Measurements from ENCODE around the gene CABLES2.

CABLES2 gene

DNA sequence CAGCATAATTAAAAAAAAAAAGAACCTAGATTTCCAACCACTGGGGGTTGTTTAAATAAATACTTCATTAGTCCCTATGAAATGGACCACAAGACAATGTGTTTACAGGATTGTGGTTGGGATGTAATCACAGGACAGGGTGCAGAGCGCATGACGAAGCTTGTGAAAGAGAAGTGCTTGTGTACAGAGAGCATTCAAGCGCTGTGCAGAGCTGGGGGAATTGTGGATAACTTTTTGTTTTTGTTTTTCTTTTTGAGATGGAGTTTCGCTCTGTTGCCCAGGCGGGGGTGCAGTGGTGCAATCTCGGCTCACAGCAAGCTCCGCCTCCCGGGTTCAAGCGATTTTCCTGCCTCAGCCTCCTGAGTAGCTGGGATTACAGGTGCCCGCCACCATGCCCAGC, 62.3 kb downstream of the CABLES2 start:
- DNase-seq: no peak

DNA sequence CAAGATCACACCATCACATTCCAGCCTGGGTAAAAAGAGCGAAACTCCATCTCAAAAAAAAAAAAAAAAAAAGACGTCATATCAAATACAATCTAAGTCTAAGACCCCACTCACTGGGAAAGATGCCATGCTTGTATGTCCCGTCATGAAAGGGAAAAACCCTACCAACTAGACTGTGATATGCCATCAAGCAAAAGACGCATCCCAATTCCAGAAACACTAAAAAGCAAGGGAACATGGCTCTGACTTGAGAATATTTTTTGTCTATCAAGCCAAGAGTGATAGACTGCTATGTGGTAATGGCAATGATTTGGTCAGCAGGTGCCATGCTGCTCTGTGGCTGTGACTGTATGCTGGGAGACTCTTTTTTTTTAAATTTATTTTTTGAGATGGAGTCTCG, 63.0 kb downstream of the CABLES2 start:
- no peak for DNase-seq

DNA sequence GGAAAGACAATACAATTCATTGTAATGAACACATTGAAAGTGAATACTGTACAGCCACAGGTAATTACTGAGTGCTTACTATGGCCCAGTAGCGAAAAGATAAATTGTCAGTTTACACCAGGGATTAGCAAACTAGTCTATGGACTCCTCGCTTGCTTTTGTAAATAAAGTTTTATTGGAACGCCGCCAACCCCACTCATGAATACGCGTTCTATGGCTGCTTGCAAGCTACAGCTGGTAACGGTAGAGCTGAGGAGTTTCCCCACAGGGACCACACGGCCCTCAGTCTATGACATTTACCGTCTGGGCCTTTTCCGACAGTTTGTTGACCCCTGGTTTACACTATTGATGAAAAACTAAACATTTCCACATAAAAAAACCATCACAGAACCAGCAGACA, 64.2 kb downstream of the CABLES2 start:
- DNase-seq: no peak

DNA sequence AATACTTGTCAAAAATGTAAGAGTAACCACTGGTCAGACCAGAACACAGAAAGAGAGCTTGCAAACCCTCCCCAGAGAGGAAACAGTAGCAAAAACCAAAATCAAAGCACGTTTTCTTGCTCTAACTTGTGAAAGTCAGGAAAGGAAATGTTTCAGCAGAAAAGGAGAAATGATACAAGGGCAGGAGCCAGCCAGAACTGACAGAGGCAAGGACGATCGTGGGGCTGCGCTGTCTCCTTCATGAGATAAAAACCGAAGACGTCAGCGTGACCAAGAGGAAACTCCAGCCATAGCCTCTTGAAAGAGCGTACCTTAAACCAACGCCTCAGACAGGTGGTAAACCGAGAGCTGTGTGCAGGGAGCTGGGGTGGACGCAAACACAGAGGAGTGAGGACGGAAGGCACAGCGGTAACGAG, 67.4 kb downstream of the CABLES2 start:
- no peak for DNase-seq

Measured in NCI-H1105 treated with DMSO at 0.1 percent for 48 hours (cell line).